ENCODE data around the gene KLHL10.
A peak's percentile ranks its signal among the peaks of the same experiment; 100 is the strongest.
"Not testable (repeated sequence)": the region's sequence is repeated elsewhere in the genome, so short reads cannot be mapped to it uniquely, and the experiment has no call there.

KLHL10 gene

GRCh38 chr17:41863074-41863848 lies 25.6 kb downstream of the KLHL10 start:
- DNase-seq, result peak; percentile 13 to 15

GRCh38 chr17:41864498-41864835 lies 26.8 kb downstream of the KLHL10 start:
- no peak for DNase-seq

- DNase-seq, result peak; percentile 85 to 86
Measured at GRCh38 chr17:41864836-41865595, 27.4 kb downstream of the KLHL10 start, which contains the start of gene KLHL11. Gene KLHL11, minus strand, starts transcription at chr17:41865423. Its CDS starts 53 bp downstream, at chr17:41865370.

- no peak for DNase-seq
Measured at GRCh38 chr17:41865596-41865893, 27.9 kb downstream of the KLHL10 start.

- DNase-seq, result no peak
Measured at GRCh38 chr17:41868568-41868967, 30.9 kb downstream of the KLHL10 start.

- DNase-seq, result no peak
Measured at GRCh38 chr17:41869426-41869825, 31.8 kb downstream of the KLHL10 start.

- no peak for DNase-seq
Measured at GRCh38 chr17:41870097-41870496, 32.5 kb downstream of the KLHL10 start.

- no peak for DNase-seq
Measured at GRCh38 chr17:41870627-41871026, 33.0 kb downstream of the KLHL10 start.

- DNase-seq, result no peak
Measured at GRCh38 chr17:41871789-41872188, 34.2 kb downstream of the KLHL10 start.

- DNase-seq, result no peak
Measured at GRCh38 chr17:41873559-41874292, 36.1 kb downstream of the KLHL10 start.

GRCh38 chr17:41874293-41874670 lies 36.7 kb downstream of the KLHL10 start:
- DNase-seq, result not testable (repeated sequence)

GRCh38 chr17:41880130-41880529 lies 42.5 kb downstream of the KLHL10 start:
- no peak for DNase-seq

GRCh38 chr17:41882756-41883155 lies 45.1 kb downstream of the KLHL10 start:
- no peak for DNase-seq

- no peak for DNase-seq
Measured at GRCh38 chr17:41885733-41886132, 48.1 kb downstream of the KLHL10 start.

- DNase-seq, result no peak
Measured at GRCh38 chr17:41888332-41888965, 50.8 kb downstream of the KLHL10 start.

- no peak for DNase-seq
Measured at GRCh38 chr17:41891135-41892020, 53.8 kb downstream of the KLHL10 start.

- DNase-seq, result no peak
Measured at GRCh38 chr17:41892021-41892376, 54.4 kb downstream of the KLHL10 start.

GRCh38 chr17:41893384-41893783 lies 55.8 kb downstream of the KLHL10 start:
- DNase-seq, result no peak

GRCh38 chr17:41894791-41895331 lies 57.2 kb downstream of the KLHL10 start:
- DNase-seq, result no peak

- no peak for DNase-seq
Measured at GRCh38 chr17:41895617-41896016, 58.0 kb downstream of the KLHL10 start.

- DNase-seq, result no peak
Measured at GRCh38 chr17:41896726-41897125, 59.1 kb downstream of the KLHL10 start.
